ACC112 (cell line): Measurements from ENCODE around the gene CD99L2.

ENCODE experiments used
- H2AFZ ChIP-seq: fragments of 200-600 bp; sonication (generic); one replicate; pipeline ENCODE4 v1.6.0; 2017; ENCODE audit warnings: antibody characterized with exemption, low read length; ENCODE audit not compliant: unreplicated experiment
- H3K27ac ChIP-seq: fragments of 200-600 bp; sonication (generic); 2 replicates; pipeline ENCODE4 v1.5.1; 2014; ENCODE audit warnings: low read depth, mild to moderate bottlenecking, antibody characterized with exemption, low read length, moderate library complexity
- H3K27me3 ChIP-seq: fragments of 200-600 bp; sonication (generic); 2 replicates; pipeline ENCODE4 v1.6.1; 2014; ENCODE audit warnings: mild to moderate bottlenecking, antibody characterized with exemption, low read length, moderate library complexity, mixed read lengths; ENCODE audit not compliant: insufficient read depth
- H3K36me3 ChIP-seq: fragments of 200-600 bp; sonication (generic); 2 replicates; pipeline ENCODE4 v1.6.1; 2016; ENCODE audit warnings: mild to moderate bottlenecking, antibody characterized with exemption, low read length, moderate library complexity, mixed read lengths; ENCODE audit not compliant: insufficient read depth
- H3K4me1 ChIP-seq: fragments of 200-600 bp; sonication (generic); one replicate; pipeline ENCODE4 v1.6.1; 2016; ENCODE audit warnings: low read length, mixed read lengths; ENCODE audit not compliant: insufficient read depth, unreplicated experiment, control insufficient read depth
- H3K4me3 ChIP-seq: fragments of 200-600 bp; sonication (generic); 2 replicates; pipeline ENCODE4 v1.5.1; 2014; ENCODE audit warnings: mild to moderate bottlenecking, low read depth, low read length
- H3K79me2 ChIP-seq: fragments of 200-600 bp; sonication (generic); one replicate; pipeline ENCODE4 v1.6.0; 2016; ENCODE audit warnings: low read length; ENCODE audit not compliant: control insufficient read depth, unreplicated experiment, insufficient read depth

The CD99L2 gene

DNA sequence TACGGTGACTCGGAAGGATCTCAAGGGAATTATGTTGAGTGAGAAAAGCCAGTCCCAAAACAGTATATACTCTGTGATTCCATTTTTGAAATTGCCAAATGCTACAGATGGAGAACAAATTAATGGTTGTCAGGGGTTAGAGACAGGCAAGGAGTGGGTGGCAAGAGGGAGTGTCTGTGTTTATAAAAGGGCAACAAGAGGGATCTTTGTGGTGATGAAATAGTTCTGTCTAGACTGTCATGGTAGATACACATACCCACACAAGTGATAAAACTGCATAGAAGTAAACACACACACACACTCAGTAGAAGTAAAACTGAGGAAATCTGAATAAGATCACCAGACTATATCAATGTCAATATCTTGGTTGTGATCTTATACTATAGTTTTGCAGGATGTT, 92.7 kb downstream of the CD99L2 start:
- Histone ChIP-seq H3K36me3 (no peaks in the 10 kb centered on the region), H3K27ac (no peak overlapping the region), H2AFZ (no peak overlapping the region), H3K27me3 (no peaks in the 10 kb centered on the region), H3K4me3 (no peak overlapping the region), H3K4me1 (no peaks in the 10 kb centered on the region), H3K79me2 (no peaks in the 10 kb centered on the region)

GRCh38 chrX:150792949-150793527, 105.4 kb downstream of the CD99L2 start:
- Histone ChIP-seq H3K4me1 (no peaks in the 10 kb centered on the region), H3K79me2 (no peaks in the 10 kb centered on the region), H3K4me3 (no peak overlapping the region), H3K36me3 (no peaks in the 10 kb centered on the region), H3K27ac (no peak overlapping the region), H3K27me3 (no peaks in the 10 kb centered on the region), H2AFZ (no peak overlapping the region)

GRCh38 chrX:150790021-150790420, 108.4 kb downstream of the CD99L2 start:
- Histone ChIP-seq H3K4me1 (no peaks in the 10 kb centered on the region), H3K36me3 (no peaks in the 10 kb centered on the region), H3K79me2 (no peaks in the 10 kb centered on the region), H2AFZ (no peak overlapping the region), H3K27me3 (no peaks in the 10 kb centered on the region), H3K27ac (no peak overlapping the region), H3K4me3 (no peak overlapping the region)

DNA sequence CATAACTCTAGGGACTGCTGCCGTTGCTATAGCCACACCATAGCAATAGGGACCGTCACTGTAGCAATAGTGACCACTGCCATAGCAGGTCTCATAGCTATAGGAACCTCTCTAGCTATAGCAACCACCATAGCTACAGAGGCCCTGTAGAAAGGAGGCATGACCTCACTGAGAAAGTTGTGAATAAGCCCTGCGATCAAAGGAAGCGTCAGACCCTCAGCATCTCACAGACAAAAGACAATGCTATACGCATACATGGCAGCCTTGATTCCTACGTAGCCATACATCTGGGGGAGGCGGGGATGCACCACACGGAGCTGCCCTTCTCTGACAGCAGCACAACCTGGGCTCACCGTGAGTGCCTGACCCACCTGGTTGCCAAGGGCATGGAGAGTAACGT, 116.8 kb downstream of the CD99L2 start:
- no peaks in the 10 kb centered on the region for H3K4me1 ChIP-seq
- no peak overlapping the region for H3K4me3 ChIP-seq
- no peak overlapping the region for H2AFZ ChIP-seq
- H3K27ac ChIP-seq, result no peak overlapping the region
- no peaks in the 10 kb centered on the region for H3K36me3 ChIP-seq
- no peaks in the 10 kb centered on the region for H3K79me2 ChIP-seq
- H3K27me3 ChIP-seq, result no peaks in the 10 kb centered on the region

GRCh38 chrX:150779385-150779784, 119.1 kb downstream of the CD99L2 start:
- Histone ChIP-seq H3K4me3 (no peak overlapping the region), H3K27ac (no peak overlapping the region), H3K79me2 (no peaks in the 10 kb centered on the region), H3K27me3 (no peaks in the 10 kb centered on the region), H3K36me3 (no peaks in the 10 kb centered on the region), H2AFZ (no peak overlapping the region), H3K4me1 (no peaks in the 10 kb centered on the region)

GRCh38 chrX:150777328-150777992, 121.0 kb downstream of the CD99L2 start:
- H3K4me3 ChIP-seq, result no peak overlapping the region
- no peaks in the 10 kb centered on the region for H3K4me1 ChIP-seq
- no peaks in the 10 kb centered on the region for H3K36me3 ChIP-seq
- H2AFZ ChIP-seq, result no peak overlapping the region
- H3K27ac ChIP-seq, result no peak overlapping the region
- H3K27me3 ChIP-seq, result no peaks in the 10 kb centered on the region
- H3K79me2 ChIP-seq, result no peaks in the 10 kb centered on the region

DNA sequence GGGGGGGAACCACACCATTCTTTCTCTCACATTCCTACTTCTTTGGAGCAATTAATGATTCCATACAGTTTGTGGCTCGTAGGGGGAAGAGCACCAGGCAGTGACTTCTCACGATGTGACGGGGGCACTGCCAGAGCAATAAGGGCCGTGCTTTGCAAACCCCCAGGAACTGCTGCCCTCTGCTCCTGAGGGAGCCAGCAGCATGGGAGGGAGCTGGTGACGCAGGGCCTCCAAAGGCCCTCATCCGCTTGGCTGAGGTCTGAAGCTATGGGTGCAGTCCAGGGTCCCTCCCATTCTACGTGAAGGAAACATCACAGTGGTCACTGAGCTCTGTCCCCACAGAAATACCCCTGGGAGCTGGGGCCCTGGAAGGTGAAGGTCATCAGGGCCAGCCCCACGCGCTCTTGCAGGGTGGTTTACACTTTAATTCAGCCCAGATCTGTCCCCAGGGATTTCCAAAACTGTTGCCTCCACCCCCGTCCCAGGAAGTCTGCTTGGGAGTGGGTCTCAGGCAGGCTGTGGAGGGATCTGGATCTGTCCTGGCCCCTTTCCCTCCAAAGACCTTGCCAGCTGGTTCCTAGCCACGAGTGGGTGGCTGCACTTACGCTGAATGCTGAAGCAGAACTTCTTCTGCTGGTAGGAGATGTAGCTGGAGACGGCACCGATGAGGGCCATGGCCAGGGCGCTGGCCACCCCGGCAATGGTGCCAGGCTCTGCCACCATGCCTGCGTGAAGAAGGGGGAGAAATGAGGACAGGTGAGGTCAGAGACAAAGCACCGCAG, 122.7 kb downstream of the CD99L2 start:
- Histone ChIP-seq H3K79me2 (no peaks in the 10 kb centered on the region), H2AFZ (no peak overlapping the region), H3K27ac (no peak overlapping the region), H3K27me3 (no peaks in the 10 kb centered on the region), H3K4me1 (no peaks in the 10 kb centered on the region), H3K36me3 (no peaks in the 10 kb centered on the region), H3K4me3 (no peak overlapping the region)

DNA sequence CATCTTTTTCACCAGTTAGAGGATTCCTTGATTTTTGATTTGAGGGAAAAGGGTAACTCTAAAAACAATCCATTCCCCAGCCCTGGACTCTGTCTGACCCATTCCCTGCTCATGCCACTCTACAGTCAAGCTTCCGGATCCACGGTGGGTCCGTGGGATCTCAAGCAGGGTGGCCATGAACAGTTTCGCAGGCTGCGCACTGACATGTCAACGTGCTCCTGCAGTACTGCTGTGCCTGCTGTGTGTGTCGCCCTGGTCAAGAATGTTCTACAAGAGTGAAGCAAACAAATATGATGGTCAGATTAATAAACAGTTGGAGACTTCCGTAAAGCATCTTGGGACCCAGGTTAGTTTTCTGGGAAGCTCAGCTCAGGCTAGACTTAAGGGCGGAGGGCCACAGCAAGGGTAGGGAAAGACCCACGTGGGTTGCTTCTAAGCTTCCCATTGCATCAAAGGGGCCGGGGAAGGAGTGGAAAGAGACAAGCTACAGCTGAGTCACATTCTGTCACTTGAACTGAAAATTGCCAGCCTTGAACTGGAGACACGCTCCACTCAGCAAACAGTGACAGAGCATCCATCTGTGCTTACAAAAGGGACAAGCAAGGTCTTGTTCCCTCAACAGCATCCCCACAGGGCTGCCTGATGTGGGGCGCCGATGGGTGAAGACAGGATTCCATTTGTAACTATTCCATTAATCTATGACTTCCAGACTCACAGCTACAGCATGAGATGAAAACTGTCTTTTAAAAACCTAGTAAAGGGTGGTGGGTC, 123.5 kb downstream of the CD99L2 start:
- Histone ChIP-seq H3K27ac (no peak overlapping the region), H3K4me1 (no peaks in the 10 kb centered on the region), H3K79me2 (no peaks in the 10 kb centered on the region), H3K4me3 (no peak overlapping the region), H3K27me3 (no peaks in the 10 kb centered on the region), H2AFZ (no peak overlapping the region), H3K36me3 (no peaks in the 10 kb centered on the region)

GRCh38 chrX:150773634-150774033, 124.8 kb downstream of the CD99L2 start:
- H2AFZ ChIP-seq, result no peak overlapping the region
- no peaks in the 10 kb centered on the region for H3K79me2 ChIP-seq
- H3K4me3 ChIP-seq, result no peak overlapping the region
- H3K36me3 ChIP-seq, result no peaks in the 10 kb centered on the region
- H3K4me1 ChIP-seq, result no peaks in the 10 kb centered on the region
- no peak overlapping the region for H3K27ac ChIP-seq
- no peaks in the 10 kb centered on the region for H3K27me3 ChIP-seq

DNA sequence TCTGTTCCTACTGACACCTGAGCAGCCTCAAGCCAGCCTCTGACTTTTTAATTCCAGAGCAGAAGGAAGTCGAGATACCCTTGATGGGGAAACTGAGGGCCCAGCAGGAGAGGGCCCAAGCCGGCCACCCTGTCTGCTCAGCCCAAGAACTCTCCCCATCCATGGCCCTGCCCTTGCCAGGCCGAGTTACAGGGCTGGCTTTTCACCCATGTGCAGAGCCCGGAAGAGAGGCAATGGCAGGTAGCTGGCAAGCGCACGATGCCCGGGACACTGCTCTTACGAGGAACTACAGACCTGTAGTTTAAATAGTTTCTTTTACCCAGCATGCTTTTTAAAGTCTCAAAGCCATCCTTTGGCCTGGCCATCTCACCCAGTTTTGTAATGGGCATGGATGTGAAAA, 125.4 kb downstream of the CD99L2 start:
- Histone ChIP-seq H2AFZ (no peak overlapping the region), H3K27ac (no peak overlapping the region), H3K79me2 (no peaks in the 10 kb centered on the region), H3K4me1 (peaks cover 3% of the 10 kb centered on the region), H3K36me3 (no peaks in the 10 kb centered on the region), H3K27me3 (no peaks in the 10 kb centered on the region), H3K4me3 (no peak overlapping the region)
